Neural cell (in vitro differentiated cells): Measurements from ENCODE around the gene ACP2. TPM values are rescaled to one million over a fixed set of nuclear protein-coding genes. Genes with fewer than 3 reads are reported as not detected.
"Not testable (repeated sequence)": the region's sequence is repeated elsewhere in the genome, so short reads cannot be mapped to it uniquely, and the experiment has no call there.

ENCODE experiments used
- H2AFZ ChIP-seq: fragments of 200-600, 300-800 bp; sonication (generic), shearing (Covaris generic); 2 replicates; pipeline ENCODE4 v1.6.0; 2014; ENCODE audit warnings: low read depth, mild to moderate bottlenecking, antibody characterized with exemption, low read length, moderate library complexity
- H3F3A ChIP-seq: fragments of 200-600 bp; shearing (Covaris generic); 2 replicates; pipeline ENCODE4 v1.6.1; 2016; ENCODE audit warnings: mild to moderate bottlenecking, moderate library complexity, mixed read lengths, antibody characterized with exemption, low read length; ENCODE audit not compliant: insufficient read depth, poor library complexity, severe bottlenecking
- H3K27ac ChIP-seq: fragments of 200-600, 300-800 bp; sonication (generic), shearing (Covaris generic); 2 replicates; pipeline ENCODE4 v1.5.1; 2014; ENCODE audit warnings: mild to moderate bottlenecking, low read length, moderate library complexity
- H3K27me3 ChIP-seq: fragments of 300-800, 200-600 bp; sonication (generic), shearing (Covaris generic); 2 replicates; pipeline ENCODE4 v1.6.0; 2014; ENCODE audit warnings: mild to moderate bottlenecking, low read depth, low read length, moderate library complexity; ENCODE audit not compliant: insufficient read depth
- H3K36me3 ChIP-seq: fragments of 300-800, 200-600 bp; sonication (generic), shearing (Covaris generic); 2 replicates; pipeline ENCODE4 v1.5.1; 2014; ENCODE audit warnings: mild to moderate bottlenecking, antibody characterized with exemption, low read length, moderate library complexity; ENCODE audit not compliant: insufficient read depth
- H3K4me2 ChIP-seq: fragments of 300-800, 200-600 bp; sonication (generic), shearing (Covaris generic); 2 replicates; pipeline ENCODE4 v1.6.0; 2014; ENCODE audit warnings: mild to moderate bottlenecking, low read length
- H3K4me3 ChIP-seq: fragments of 300-800, 200-600 bp; sonication (generic), shearing (Covaris generic); 2 replicates; pipeline ENCODE4 v1.5.1; 2014; ENCODE audit warnings: mild to moderate bottlenecking, low read length, moderate library complexity
- H3K79me2 ChIP-seq: fragments of 200-600 bp; shearing (Covaris generic); replicated peaks from 2 replicates; pipeline ENCODE4 v1.6.0; 2014; ENCODE audit warnings: mild to moderate bottlenecking, low read length, moderate library complexity; ENCODE audit not compliant: insufficient read depth
- H3K9ac ChIP-seq: fragments of 300-800, 200-600 bp; sonication (generic), shearing (Covaris generic); 2 replicates; pipeline ENCODE4 v1.6.1; 2016; ENCODE audit warnings: mild to moderate bottlenecking, low read length, mixed read lengths
- H3K9me2 ChIP-seq: fragments of 200-600 bp; shearing (Covaris generic); 2 replicates; pipeline ENCODE4 v1.6.1; 2016; ENCODE audit warnings: mild to moderate bottlenecking, low read length, mixed read lengths; ENCODE audit not compliant: insufficient read depth
- H3K9me3 ChIP-seq: fragments of 200-600, 300-800 bp; sonication (generic), shearing (Covaris generic); 2 replicates; pipeline ENCODE4 v1.6.1; 2016; ENCODE audit warnings: mild to moderate bottlenecking, mixed run types, low read length, moderate library complexity, mixed read lengths
- H4K20me1 ChIP-seq: fragments of 200-600 bp; shearing (Covaris generic); 2 replicates; pipeline ENCODE4 v1.6.1; 2016; ENCODE audit warnings: mild to moderate bottlenecking, mixed run types; ENCODE audit not compliant: insufficient read depth
- EP300 ChIP-seq: fragments of 450-650 bp; conservative IDR thresholded peaks from 2 replicates; pipeline ENCODE4 v1.6.1; 2014; ENCODE audit warnings: antibody characterized with exemption, mild to moderate bottlenecking, moderate library complexity; ENCODE audit not compliant: poor library complexity, severe bottlenecking
- EZH2 ChIP-seq: fragments of 200-600, 300-800 bp; shearing (Covaris generic), sonication (generic); IDR thresholded peaks from 2 replicates; pipeline ENCODE4 v1.6.1; 2014; ENCODE audit warnings: antibody characterized with exemption, low read length, borderline replicate concordance, mild to moderate bottlenecking; ENCODE audit not compliant: insufficient read depth, poor library complexity, severe bottlenecking
- MXI1 ChIP-seq: fragments of 450-650 bp; conservative IDR thresholded peaks from 2 replicates; pipeline ENCODE4 v1.6.1; 2014; ENCODE audit warnings: antibody characterized with exemption, mild to moderate bottlenecking; ENCODE audit not compliant: poor library complexity, severe bottlenecking
- POLR2AphosphoS5 ChIP-seq: IDR thresholded peaks from 2 replicates; pipeline ENCODE4 v1.6.1; 2012
- RAD21 ChIP-seq: fragments of 450-650 bp; conservative IDR thresholded peaks from 2 replicates; pipeline ENCODE4 v1.6.1; 2014; ENCODE audit warnings: antibody characterized with exemption, mild to moderate bottlenecking, moderate library complexity
- SMC3 ChIP-seq: fragments of 450-650 bp; conservative IDR thresholded peaks from 2 replicates; pipeline ENCODE4 v1.6.1; 2014; ENCODE audit warnings: antibody characterized with exemption, mild to moderate bottlenecking, moderate library complexity; ENCODE audit not compliant: poor library complexity
- TAF1 ChIP-seq: IDR thresholded peaks from 2 replicates; pipeline ENCODE4 v1.6.1; 2012; ENCODE audit warnings: low read depth
- polyA plus RNA-seq: library from polyadenylated mRNA; depleted of rRNA; stranded (reverse); fragments of >200 nt; gene quantifications from 2 replicates; pipeline ENCODE4 v1.2.3, GENCODE V29; 2014
- TF ChIP-seq, protein P1 (sequence below): fragments of 450-650 bp; IDR thresholded peaks from 2 replicates; pipeline ENCODE4 v1.5.1; 2014; ENCODE audit warnings: antibody characterized with exemption, mild to moderate bottlenecking, moderate library complexity; ENCODE audit not compliant: poor library complexity, severe bottlenecking
- TF ChIP-seq, protein P2 (sequence below): IDR thresholded peaks from 2 replicates; pipeline ENCODE4 v1.6.1; 2012; ENCODE audit warnings: borderline replicate concordance

Gene ACP2
- polyA plus RNA-seq, 1 donor from 2014 or later, result 48.1 TPM

DNA sequence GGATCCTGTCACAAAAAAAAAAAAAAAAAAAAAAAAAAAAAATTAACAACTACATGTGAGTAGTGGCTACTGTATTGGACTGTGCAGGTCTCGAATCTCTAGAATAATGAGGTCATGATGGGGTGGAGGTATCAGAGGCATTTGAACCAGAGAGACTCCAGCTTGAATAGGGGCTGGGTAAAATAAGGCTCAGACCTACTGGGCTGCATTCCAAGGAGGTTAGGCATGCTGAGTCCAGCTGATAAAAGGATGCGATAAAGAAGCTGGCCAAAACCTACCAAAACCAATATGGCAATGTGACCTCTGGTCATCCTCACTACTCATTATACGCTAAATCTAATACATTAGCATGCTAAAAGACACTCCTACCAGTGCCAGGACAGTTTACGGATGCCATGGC lies 56.5 kb downstream of the ACP2 start:
- no peaks in the 10 kb centered on the region for H3K36me3 ChIP-seq

GRCh38 chr11:47191137-47191536 lies 57.5 kb downstream of the ACP2 start:
- H3K9me3 ChIP-seq, result not testable (repeated sequence)

More for the DNA sequence above, 56.5 kb downstream of the ACP2 start:
- Histone ChIP-seq H3K27me3 (peaks cover 21% of the 10 kb centered on the region), H3K79me2 (no peaks in the 10 kb centered on the region), H3K4me2 (no peak overlapping the region), H2AFZ (no peak overlapping the region), H3K9me3 (no peaks in the 10 kb centered on the region), H3K4me3 (no peak overlapping the region), H3F3A (no peaks in the 10 kb centered on the region), H3K27ac (no peak overlapping the region), H3K9ac (no peak overlapping the region), H4K20me1 (no peaks in the 10 kb centered on the region), H3K9me2 (no peaks in the 10 kb centered on the region)
- TF ChIP-seq POLR2AphosphoS5 (no peak), MXI1 (no peak), EZH2 (no peak), EP300 (no peak), SMC3 (no peak), RAD21 (no peak), TAF1 (no peak)
- TF ChIP-seq, protein P1, sequence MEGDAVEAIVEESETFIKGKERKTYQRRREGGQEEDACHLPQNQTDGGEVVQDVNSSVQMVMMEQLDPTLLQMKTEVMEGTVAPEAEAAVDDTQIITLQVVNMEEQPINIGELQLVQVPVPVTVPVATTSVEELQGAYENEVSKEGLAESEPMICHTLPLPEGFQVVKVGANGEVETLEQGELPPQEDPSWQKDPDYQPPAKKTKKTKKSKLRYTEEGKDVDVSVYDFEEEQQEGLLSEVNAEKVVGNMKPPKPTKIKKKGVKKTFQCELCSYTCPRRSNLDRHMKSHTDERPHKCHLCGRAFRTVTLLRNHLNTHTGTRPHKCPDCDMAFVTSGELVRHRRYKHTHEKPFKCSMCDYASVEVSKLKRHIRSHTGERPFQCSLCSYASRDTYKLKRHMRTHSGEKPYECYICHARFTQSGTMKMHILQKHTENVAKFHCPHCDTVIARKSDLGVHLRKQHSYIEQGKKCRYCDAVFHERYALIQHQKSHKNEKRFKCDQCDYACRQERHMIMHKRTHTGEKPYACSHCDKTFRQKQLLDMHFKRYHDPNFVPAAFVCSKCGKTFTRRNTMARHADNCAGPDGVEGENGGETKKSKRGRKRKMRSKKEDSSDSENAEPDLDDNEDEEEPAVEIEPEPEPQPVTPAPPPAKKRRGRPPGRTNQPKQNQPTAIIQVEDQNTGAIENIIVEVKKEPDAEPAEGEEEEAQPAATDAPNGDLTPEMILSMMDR, result no peak
- TF ChIP-seq, protein P2, sequence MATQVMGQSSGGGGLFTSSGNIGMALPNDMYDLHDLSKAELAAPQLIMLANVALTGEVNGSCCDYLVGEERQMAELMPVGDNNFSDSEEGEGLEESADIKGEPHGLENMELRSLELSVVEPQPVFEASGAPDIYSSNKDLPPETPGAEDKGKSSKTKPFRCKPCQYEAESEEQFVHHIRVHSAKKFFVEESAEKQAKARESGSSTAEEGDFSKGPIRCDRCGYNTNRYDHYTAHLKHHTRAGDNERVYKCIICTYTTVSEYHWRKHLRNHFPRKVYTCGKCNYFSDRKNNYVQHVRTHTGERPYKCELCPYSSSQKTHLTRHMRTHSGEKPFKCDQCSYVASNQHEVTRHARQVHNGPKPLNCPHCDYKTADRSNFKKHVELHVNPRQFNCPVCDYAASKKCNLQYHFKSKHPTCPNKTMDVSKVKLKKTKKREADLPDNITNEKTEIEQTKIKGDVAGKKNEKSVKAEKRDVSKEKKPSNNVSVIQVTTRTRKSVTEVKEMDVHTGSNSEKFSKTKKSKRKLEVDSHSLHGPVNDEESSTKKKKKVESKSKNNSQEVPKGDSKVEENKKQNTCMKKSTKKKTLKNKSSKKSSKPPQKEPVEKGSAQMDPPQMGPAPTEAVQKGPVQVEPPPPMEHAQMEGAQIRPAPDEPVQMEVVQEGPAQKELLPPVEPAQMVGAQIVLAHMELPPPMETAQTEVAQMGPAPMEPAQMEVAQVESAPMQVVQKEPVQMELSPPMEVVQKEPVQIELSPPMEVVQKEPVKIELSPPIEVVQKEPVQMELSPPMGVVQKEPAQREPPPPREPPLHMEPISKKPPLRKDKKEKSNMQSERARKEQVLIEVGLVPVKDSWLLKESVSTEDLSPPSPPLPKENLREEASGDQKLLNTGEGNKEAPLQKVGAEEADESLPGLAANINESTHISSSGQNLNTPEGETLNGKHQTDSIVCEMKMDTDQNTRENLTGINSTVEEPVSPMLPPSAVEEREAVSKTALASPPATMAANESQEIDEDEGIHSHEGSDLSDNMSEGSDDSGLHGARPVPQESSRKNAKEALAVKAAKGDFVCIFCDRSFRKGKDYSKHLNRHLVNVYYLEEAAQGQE, result no peak

More at GRCh38 chr11:47191137-47191536, 57.5 kb downstream of the ACP2 start:
- not testable (repeated sequence) for H3K27ac ChIP-seq, H3K36me3 ChIP-seq, H2AFZ ChIP-seq, H4K20me1 ChIP-seq, H3K4me3 ChIP-seq, H3K79me2 ChIP-seq, H3K4me2 ChIP-seq, H3K9me2 ChIP-seq, H3K9ac ChIP-seq, H3F3A ChIP-seq
- peaks cover 29% of the 10 kb centered on the region for H3K27me3 ChIP-seq

Other genes with a start within 250 kb of the ACP2 start
- 213 and 286 TPM in 2 replicates for gene ARFGAP2, start 71.9 kb downstream of the ACP2 start, polyA plus RNA-seq
- not detected in 2 replicates for gene PACSIN3, start 62.4 kb downstream of the ACP2 start, polyA plus RNA-seq
- 9.8 and 13.0 TPM in 2 replicates for gene DDB2, start 33.8 kb downstream of the ACP2 start, polyA plus RNA-seq
- gene NR1H3, start 9.2 kb upstream of the ACP2 start, polyA plus RNA-seq, result 7.7 and 16.5 TPM in 2 replicates
- gene MADD, start 21.3 kb upstream of the ACP2 start, polyA plus RNA-seq, result 46.1 and 66.9 TPM in 2 replicates
- not detected in 2 replicates for gene MYBPC3, start 103.9 kb upstream of the ACP2 start, polyA plus RNA-seq
- gene SPI1, start 129.7 kb upstream of the ACP2 start, polyA plus RNA-seq, result not detected in 2 replicates
- 41.6 and 48.0 TPM in 2 replicates for gene SLC39A13, start 159.8 kb upstream of the ACP2 start, polyA plus RNA-seq
- 157 and 172 TPM in 2 replicates for gene PSMC3, start 177.6 kb upstream of the ACP2 start, polyA plus RNA-seq
- not detected in 2 replicates for gene RAPSN, start 200.3 kb upstream of the ACP2 start, polyA plus RNA-seq